ENCODE measurements around the gene PPP2R2C. TPM values are rescaled to one million over a fixed set of nuclear protein-coding genes. Genes with fewer than 3 reads are reported as not detected.

Gene PPP2R2C
- polyA plus RNA-seq, 4 donors = 0.16 to 2.3 (median 0.81) TPM; not detected in 1

DNA sequence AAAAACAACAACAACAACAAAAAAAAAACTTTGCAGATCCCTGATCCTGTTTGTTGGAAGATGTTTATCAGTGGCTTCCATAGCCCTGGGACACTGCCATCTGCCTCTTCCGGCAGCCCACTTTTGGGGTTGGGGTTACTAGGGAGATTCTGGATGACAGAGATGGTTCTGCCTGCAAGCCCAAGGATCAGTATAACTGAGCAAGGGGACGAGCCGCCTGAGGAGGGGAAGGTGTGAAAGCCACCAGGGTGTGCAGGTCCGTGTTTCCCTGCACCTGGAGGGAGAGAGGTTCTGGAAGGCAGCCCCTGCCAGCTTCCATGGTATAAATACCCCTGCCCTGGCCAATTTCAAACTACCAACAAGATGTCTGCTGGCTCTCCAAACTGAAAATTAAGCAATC, 41.5 kb downstream of the PPP2R2C start:
- Histone ChIP-seq H3K27me3 (ENCODE audit: control insufficient read depth in 3 of 3, insufficient read depth in 3 of 3, low read length in 3 of 3) (no peaks in the 10 kb centered on the region), H3K9me3 (ENCODE audit: control insufficient read depth in 2 of 2, insufficient read depth in 1 of 2, low read depth in 1 of 2, low read length in 1 of 2) (peaks cover 0 to 5% of the 10 kb centered on the region in 2 donors), H3K36me3 (ENCODE audit: control insufficient read depth in 3 of 3, insufficient read depth in 2 of 3, low read depth in 1 of 3, low read length in 3 of 3) (no peaks in the 10 kb centered on the region), H3K4me3 (ENCODE audit: low read depth in 1 of 3, low read length in 3 of 3) (no peak overlapping the region), H3K27ac (ENCODE audit: low read depth in 1 of 3, low read length in 2 of 3) (no peak overlapping the region), H3K4me1 (ENCODE audit: control insufficient read depth in 3 of 3, insufficient read depth in 2 of 3, low read depth in 1 of 3, low read length in 2 of 3) (no peaks in the 10 kb centered on the region)
- FAIRE-seq = no peak
- 57 to 68% (median 60%) methylated on average over 4 of the region's 4 CpGs for whole genome bisulfite sequencing, 3 donors
- no peak for DNase-seq

DNA sequence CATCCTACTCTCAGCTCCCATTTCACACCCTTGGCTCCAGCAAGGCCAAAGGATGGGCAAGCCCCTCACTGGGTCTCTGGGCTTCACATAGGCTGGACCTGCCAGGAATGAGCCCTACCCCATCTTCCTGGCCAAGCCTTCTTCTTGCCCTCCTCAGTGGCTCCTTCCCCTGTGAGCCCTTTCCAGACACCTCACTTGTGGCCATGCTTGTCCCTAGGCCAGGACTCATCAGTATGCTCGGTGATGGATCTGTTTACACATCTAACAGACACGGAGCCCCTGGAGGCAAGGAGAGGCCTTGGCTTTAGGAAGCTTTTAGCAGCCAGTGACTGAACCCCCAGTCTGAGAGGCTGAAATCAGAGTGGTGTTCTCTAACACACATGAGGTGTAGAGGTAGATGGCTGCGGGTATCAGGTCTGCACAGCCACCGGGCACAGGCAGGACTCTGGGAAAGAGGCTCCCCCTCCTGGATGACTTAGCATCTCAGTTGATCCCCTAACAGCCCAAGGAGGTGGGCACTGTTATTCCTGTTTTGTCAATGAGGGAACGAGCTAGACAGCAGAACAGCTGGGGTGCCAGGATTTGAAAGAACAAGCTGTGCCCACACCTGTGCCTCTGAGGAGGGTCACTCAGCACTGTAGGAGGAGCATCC, 44.8 kb downstream of the PPP2R2C start:
- no peaks in the 10 kb centered on the region for H3K4me1 ChIP-seq (ENCODE audit: control insufficient read depth in 3 of 3, insufficient read depth in 2 of 3, low read depth in 1 of 3, low read length in 2 of 3)
- WGBS, 3 donors = 29 to 37% (median 29%) methylated on average over 5 of the region's 5 CpGs
- no peak overlapping the region for H3K4me3 ChIP-seq (ENCODE audit: low read depth in 1 of 3, low read length in 3 of 3)
- DNase-seq = no peak
- H3K27me3 ChIP-seq (ENCODE audit: control insufficient read depth in 3 of 3, insufficient read depth in 3 of 3, low read length in 3 of 3) = no peaks in the 10 kb centered on the region
- no peak overlapping the region for H3K27ac ChIP-seq (ENCODE audit: low read depth in 1 of 3, low read length in 2 of 3)
- no peaks in the 10 kb centered on the region for H3K36me3 ChIP-seq (ENCODE audit: control insufficient read depth in 3 of 3, insufficient read depth in 2 of 3, low read depth in 1 of 3, low read length in 3 of 3)
- no peak for FAIRE-seq
- H3K9me3 ChIP-seq (ENCODE audit: control insufficient read depth in 2 of 2, insufficient read depth in 1 of 2, low read depth in 1 of 2, low read length in 1 of 2) = no peaks in the 10 kb centered on the region

- Histone ChIP-seq H3K4me3 (ENCODE audit: low read depth in 1 of 3, low read length in 3 of 3) (no peak overlapping the region), H3K9me3 (ENCODE audit: control insufficient read depth in 2 of 2, insufficient read depth in 1 of 2, low read depth in 1 of 2, low read length in 1 of 2) (no peaks in the 10 kb centered on the region), H3K4me1 (ENCODE audit: control insufficient read depth in 3 of 3, insufficient read depth in 2 of 3, low read depth in 1 of 3, low read length in 2 of 3) (no peaks in the 10 kb centered on the region), H3K27me3 (ENCODE audit: control insufficient read depth in 3 of 3, insufficient read depth in 3 of 3, low read length in 3 of 3) (no peaks in the 10 kb centered on the region), H3K36me3 (ENCODE audit: control insufficient read depth in 3 of 3, insufficient read depth in 2 of 3, low read depth in 1 of 3, low read length in 3 of 3) (no peaks in the 10 kb centered on the region), H3K27ac (ENCODE audit: low read depth in 1 of 3, low read length in 2 of 3) (no peak overlapping the region)
- no peak for DNase-seq
- WGBS, 3 donors = 51 to 65% (median 56%) methylated on average over 12 to 13 of the region's 13 CpGs
- FAIRE-seq = no peak
Measured at GRCh38 chr4:6426571-6427438, 45.6 kb downstream of the PPP2R2C start.

- Histone ChIP-seq H3K4me3 (ENCODE audit: low read depth in 1 of 3, low read length in 3 of 3) (no peak overlapping the region), H3K4me1 (ENCODE audit: control insufficient read depth in 3 of 3, insufficient read depth in 2 of 3, low read depth in 1 of 3, low read length in 2 of 3) (no peaks in the 10 kb centered on the region), H3K36me3 (ENCODE audit: control insufficient read depth in 3 of 3, insufficient read depth in 2 of 3, low read depth in 1 of 3, low read length in 3 of 3) (no peaks in the 10 kb centered on the region), H3K27ac (ENCODE audit: low read depth in 1 of 3, low read length in 2 of 3) (no peak overlapping the region), H3K9me3 (ENCODE audit: control insufficient read depth in 2 of 2, insufficient read depth in 1 of 2, low read depth in 1 of 2, low read length in 1 of 2) (no peaks in the 10 kb centered on the region), H3K27me3 (ENCODE audit: control insufficient read depth in 3 of 3, insufficient read depth in 3 of 3, low read length in 3 of 3) (no peaks in the 10 kb centered on the region)
- FAIRE-seq (no peak), DNase-seq (no peak)
- WGBS, 3 donors = 74 to 78% (median 74%) methylated on average over 11 of the region's 11 CpGs
Measured at GRCh38 chr4:6425911-6426310, 46.5 kb downstream of the PPP2R2C start.

DNA sequence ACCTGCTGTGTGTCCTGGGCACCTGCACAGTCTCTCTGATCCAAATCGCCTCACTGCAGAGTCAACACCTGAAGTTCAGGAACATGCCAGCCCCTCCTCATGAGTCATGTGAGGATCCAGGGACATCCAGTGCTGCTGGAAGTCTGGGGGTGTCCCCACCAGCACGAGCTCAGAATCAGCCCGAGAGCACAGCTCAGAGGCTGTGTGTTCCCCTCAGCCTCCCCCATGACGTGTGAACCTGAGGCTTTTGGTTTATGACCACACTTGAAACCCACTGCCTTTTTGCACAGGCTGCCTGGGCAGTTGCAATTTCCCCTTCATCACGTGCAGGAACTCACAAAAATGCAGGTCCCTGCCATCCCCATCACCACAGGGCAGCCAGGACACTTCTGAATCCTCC, 47.1 kb downstream of the PPP2R2C start:
- 36 to 47% (median 37%) methylated on average over 5 of the region's 5 CpGs for WGBS, 3 donors
- H3K9me3 ChIP-seq (ENCODE audit: control insufficient read depth in 2 of 2, insufficient read depth in 1 of 2, low read depth in 1 of 2, low read length in 1 of 2) = no peaks in the 10 kb centered on the region
- FAIRE-seq (no peak), DNase-seq (no peak)
- H3K27ac ChIP-seq (ENCODE audit: low read depth in 1 of 3, low read length in 2 of 3) = no peak overlapping the region
- H3K4me3 ChIP-seq (ENCODE audit: low read depth in 1 of 3, low read length in 3 of 3) = no peak overlapping the region
- H3K36me3 ChIP-seq (ENCODE audit: control insufficient read depth in 3 of 3, insufficient read depth in 2 of 3, low read depth in 1 of 3, low read length in 3 of 3) = no peaks in the 10 kb centered on the region
- no peaks in the 10 kb centered on the region for H3K27me3 ChIP-seq (ENCODE audit: control insufficient read depth in 3 of 3, insufficient read depth in 3 of 3, low read length in 3 of 3)
- no peaks in the 10 kb centered on the region for H3K4me1 ChIP-seq (ENCODE audit: control insufficient read depth in 3 of 3, insufficient read depth in 2 of 3, low read depth in 1 of 3, low read length in 2 of 3)

DNA sequence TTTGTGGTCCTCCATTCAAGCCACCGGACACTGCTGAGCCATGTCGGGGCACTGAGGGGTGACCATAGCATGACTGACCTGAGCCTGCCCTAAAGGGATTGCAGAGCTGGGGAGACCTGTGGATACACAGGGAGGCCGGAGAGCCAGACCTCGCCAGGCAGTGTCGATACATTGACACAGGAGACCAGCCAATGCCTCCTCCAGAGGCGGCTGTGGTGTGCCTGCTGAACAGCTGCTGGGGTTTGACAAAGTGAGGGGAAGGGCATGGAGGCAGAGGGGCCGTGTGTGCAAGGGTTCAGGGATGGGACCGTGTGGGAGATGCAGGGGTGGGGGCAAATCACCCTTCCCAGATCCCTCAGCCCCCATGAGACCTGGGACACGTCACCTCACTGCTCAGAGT, 48.0 kb downstream of the PPP2R2C start:
- H3K4me1 ChIP-seq (ENCODE audit: control insufficient read depth in 3 of 3, insufficient read depth in 2 of 3, low read depth in 1 of 3, low read length in 2 of 3) = no peaks in the 10 kb centered on the region
- no peak for FAIRE-seq
- 58 to 69% (median 64%) methylated on average over 9 of the region's 9 CpGs for WGBS, 3 donors
- H3K4me3 ChIP-seq (ENCODE audit: low read depth in 1 of 3, low read length in 3 of 3) = no peak overlapping the region
- no peaks in the 10 kb centered on the region for H3K9me3 ChIP-seq (ENCODE audit: control insufficient read depth in 2 of 2, insufficient read depth in 1 of 2, low read depth in 1 of 2, low read length in 1 of 2)
- no peak overlapping the region for H3K27ac ChIP-seq (ENCODE audit: low read depth in 1 of 3, low read length in 2 of 3)
- no peaks in the 10 kb centered on the region for H3K36me3 ChIP-seq (ENCODE audit: control insufficient read depth in 3 of 3, insufficient read depth in 2 of 3, low read depth in 1 of 3, low read length in 3 of 3)
- no peak for DNase-seq
- no peaks in the 10 kb centered on the region for H3K27me3 ChIP-seq (ENCODE audit: control insufficient read depth in 3 of 3, insufficient read depth in 3 of 3, low read length in 3 of 3)

- Histone ChIP-seq H3K9me3 (ENCODE audit: control insufficient read depth in 2 of 2, insufficient read depth in 1 of 2, low read depth in 1 of 2, low read length in 1 of 2) (no peaks in the 10 kb centered on the region), H3K36me3 (ENCODE audit: control insufficient read depth in 3 of 3, insufficient read depth in 2 of 3, low read depth in 1 of 3, low read length in 3 of 3) (no peaks in the 10 kb centered on the region), H3K27ac (ENCODE audit: low read depth in 1 of 3, low read length in 2 of 3) (no peak overlapping the region), H3K4me1 (ENCODE audit: control insufficient read depth in 3 of 3, insufficient read depth in 2 of 3, low read depth in 1 of 3, low read length in 2 of 3) (no peaks in the 10 kb centered on the region), H3K27me3 (ENCODE audit: control insufficient read depth in 3 of 3, insufficient read depth in 3 of 3, low read length in 3 of 3) (no peaks in the 10 kb centered on the region), H3K4me3 (ENCODE audit: low read depth in 1 of 3, low read length in 3 of 3) (no peak overlapping the region)
- no peak for FAIRE-seq
- 60 to 76% (median 65%) methylated on average over 2 of the region's 2 CpGs for WGBS, 3 donors
- no peak for DNase-seq
Measured at GRCh38 chr4:6423575-6423974, 48.8 kb downstream of the PPP2R2C start.

DNA sequence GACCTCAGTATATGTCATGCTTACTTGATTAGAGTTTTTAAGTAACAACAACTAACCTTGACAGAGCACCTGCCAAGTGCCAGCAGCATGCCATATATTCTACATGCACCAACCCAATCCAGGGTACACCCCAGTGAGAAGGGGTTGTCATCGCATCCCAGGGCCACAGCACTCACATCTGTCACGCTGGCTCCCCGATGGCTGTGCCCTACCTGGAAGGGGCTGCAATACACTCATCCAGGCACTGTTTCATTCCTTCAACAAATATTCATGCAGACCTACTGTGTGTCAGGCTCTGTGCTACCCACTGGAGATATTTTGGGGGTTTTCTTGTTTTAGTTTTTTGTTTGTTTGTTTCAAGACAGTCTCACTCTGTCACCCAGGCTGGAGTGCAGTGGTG, 49.5 kb downstream of the PPP2R2C start:
- Histone ChIP-seq H3K4me1 (ENCODE audit: control insufficient read depth in 3 of 3, insufficient read depth in 2 of 3, low read depth in 1 of 3, low read length in 2 of 3) (no peaks in the 10 kb centered on the region), H3K4me3 (ENCODE audit: low read depth in 1 of 3, low read length in 3 of 3) (no peak overlapping the region), H3K9me3 (ENCODE audit: control insufficient read depth in 2 of 2, insufficient read depth in 1 of 2, low read depth in 1 of 2, low read length in 1 of 2) (no peaks in the 10 kb centered on the region), H3K27ac (ENCODE audit: low read depth in 1 of 3, low read length in 2 of 3) (no peak overlapping the region), H3K27me3 (ENCODE audit: control insufficient read depth in 3 of 3, insufficient read depth in 3 of 3, low read length in 3 of 3) (no peaks in the 10 kb centered on the region), H3K36me3 (ENCODE audit: control insufficient read depth in 3 of 3, insufficient read depth in 2 of 3, low read depth in 1 of 3, low read length in 3 of 3) (no peaks in the 10 kb centered on the region)
- WGBS, 3 donors = 92 to 96% (median 94%) methylated on average over 3 of the region's 3 CpGs
- DNase-seq (no peak), FAIRE-seq (no peak)
